GM18907 (cell line): ENCODE measurements around the gene IL1RAPL2.

Source experiments
- ATAC-seq: cut with Tn5 transposase; IDR thresholded peaks from one replicate; pipeline ENCODE4 v1.9.1; 2021; ENCODE audit warnings: mild to moderate bottlenecking, moderate library complexity; ENCODE audit not compliant: unreplicated experiment

Gene IL1RAPL2

DNA sequence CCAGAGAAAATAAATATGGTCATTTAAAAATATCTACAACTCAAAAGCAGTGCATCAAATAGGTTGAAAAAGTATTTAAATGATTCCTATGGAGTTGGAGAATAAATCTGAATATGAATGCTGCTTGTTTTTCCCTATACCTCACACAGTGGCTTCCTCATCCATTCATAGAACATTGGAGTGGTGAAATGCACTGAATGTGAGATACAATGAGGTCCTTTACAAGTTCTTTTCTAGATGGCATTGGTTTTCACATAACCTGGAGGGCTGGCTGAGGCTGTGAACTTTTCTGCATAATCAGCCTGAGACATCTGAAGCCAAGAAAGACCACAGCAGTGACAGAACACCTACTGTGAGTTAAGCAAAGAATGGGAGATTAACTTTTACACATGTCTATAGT is 977.3 kb downstream of the IL1RAPL2 start:
- ATAC-seq, result no peak

DNA sequence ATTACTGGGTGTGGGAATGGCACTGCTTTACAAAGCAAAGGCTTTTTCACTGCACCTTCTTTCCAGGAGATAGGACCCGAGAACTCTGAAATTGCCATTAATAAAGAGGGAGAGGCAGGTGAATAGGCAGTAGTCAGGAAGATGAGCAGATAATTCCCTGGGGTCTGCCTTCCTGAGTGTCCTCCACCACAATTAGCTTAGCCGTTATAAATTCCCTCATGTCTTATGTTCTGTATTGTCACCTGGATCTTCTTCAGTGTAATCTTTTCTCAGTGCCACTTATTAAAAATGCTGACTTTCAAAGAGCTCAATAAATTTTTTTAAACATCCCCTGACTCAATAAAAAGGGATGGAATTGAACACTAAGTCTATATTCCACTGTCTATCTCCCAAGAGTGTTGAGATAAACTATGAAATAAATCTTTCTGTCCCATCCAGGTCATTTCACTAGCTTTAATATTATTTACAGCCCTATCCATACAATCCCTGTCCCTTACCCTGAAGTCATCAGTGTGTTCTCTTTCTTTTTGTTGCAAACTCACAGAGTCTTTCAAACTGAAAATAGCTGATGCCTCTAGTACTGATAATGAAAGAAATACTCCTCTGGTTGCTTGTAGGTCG is 984.2 kb downstream of the IL1RAPL2 start:
- no peak for ATAC-seq

DNA sequence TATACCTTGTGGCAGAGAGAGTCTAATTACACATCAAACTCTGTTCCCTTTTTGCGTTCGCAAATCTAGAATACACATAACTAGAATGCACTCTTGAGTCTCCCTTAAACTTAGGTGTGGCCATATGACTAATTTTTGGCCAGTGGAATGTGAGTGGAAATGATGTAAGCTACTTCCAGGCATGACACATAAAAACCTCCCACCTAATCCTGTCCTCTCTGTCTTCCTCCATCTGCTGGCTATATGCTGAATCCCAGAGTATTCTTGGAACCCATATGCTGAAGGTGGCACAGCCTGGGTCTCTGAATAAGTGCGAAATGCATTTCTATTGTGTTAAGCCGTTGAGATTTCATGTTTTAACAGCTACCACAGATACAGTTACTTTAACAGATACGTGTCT is 986.4 kb downstream of the IL1RAPL2 start:
- ATAC-seq, result no peak

DNA sequence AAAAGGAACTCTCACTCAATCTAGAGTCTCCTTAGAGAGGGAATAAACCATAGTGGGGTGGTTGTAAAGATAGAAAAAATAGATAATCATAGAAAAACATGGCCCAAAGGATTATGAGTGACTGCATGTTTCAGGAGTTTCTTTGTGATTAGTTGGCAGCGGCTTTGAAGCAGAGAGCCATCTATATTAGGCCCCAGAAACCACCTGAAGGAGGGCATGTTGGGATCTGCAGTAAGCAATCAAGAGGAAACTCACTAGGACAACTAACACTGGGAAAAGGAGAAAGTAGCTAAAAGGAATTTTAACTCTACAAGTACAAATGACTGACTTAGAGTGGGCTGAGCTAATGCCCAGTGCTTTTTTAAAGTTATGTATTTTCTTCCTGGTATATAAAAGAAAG is 987.1 kb downstream of the IL1RAPL2 start:
- no peak for ATAC-seq

DNA sequence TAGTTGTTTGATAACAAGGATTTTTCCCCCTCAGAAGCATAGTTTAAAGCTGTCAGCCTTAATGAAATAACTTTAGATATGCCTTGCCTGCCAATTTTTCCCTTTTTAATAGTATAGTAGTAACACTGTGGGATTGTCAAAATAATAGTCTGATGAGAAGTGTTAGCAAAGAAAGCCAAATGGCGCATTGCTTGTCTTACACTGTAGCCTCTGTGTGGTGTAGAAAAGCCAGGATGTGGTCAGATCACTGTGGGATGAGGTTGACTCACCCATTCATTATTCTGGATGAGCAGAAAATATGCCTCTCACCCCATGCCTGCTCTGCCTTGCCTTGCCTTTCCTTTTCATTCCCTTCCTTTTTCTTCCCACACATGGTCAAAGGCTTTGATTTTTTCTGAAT is 998.5 kb downstream of the IL1RAPL2 start:
- no peak for ATAC-seq

DNA sequence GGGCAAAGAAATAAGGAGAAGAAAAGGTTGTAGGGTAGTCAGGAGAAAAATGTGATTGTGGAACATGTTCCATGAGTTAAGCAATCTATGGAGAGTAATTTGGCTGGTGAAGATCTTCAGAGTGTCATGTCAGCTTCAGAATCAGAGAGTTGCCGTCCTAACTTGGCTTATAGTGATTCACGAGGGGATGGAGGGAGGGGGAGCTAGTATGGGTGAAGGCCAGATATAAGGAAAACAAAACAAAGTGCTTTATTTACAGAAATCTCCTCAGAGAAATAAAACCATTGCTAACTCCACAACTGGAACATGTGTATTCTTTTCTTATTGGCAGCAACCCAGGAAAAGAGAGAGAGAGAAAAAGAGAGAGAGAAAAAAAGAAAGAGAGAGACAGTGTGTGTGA is 999.9 kb downstream of the IL1RAPL2 start:
- no peak for ATAC-seq

DNA sequence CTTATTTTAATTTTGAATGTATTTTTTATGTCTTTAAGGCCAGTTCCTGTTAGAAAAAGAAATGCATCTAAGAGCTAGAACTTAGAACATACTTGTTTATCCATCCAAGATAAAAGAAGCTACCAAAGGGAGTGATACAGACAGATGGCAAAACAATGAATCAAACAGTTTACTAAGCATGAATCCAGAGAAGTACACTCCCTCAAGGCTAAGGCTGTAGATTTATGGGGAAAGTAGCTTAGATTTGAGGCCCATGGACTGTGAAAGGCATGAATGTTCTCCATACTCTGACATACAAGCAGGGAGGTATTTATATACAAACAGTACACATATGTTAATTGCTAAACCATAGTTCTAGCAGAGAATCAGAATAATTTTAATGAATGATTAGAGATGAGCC is 1001.1 kb downstream of the IL1RAPL2 start:
- ATAC-seq, result no peak

DNA sequence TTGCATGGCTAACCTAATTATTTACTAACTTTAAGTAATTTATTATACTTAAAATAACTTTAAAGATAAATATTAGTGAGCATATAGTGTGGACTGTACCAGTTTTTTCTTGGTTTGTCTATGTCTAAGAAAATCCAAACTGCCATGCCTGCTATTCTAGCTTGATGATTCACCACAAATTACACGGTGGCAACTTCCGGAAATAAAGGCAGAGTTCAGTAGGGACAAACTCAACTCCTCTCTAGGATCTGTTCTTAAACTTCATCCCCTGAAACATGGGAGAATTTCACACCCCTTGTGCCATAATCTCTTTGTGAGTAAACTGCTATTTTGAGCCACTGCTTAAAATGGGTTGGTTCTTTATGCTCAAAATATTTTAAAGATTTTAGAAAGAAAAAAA is 1042.7 kb downstream of the IL1RAPL2 start:
- no peak for ATAC-seq

DNA sequence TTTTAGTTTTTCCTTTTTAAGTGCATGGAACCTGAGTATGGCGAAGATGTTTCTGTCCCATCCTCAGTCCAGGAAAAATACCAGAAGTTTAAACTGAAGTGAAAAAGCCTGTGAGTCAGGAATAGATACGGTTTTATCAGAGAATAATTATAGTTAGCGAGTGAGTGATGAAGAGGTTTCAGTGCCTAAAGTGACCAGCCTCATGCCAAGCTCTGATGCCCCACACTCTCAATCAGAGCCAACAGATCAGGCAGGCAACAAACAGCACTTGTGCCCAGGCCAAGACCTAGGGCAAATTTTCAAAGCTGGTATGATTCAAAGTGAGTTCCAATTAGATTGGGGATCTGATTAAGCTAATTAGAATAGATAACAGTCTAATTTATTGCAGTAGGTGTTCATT is 1043.5 kb downstream of the IL1RAPL2 start:
- no peak for ATAC-seq

DNA sequence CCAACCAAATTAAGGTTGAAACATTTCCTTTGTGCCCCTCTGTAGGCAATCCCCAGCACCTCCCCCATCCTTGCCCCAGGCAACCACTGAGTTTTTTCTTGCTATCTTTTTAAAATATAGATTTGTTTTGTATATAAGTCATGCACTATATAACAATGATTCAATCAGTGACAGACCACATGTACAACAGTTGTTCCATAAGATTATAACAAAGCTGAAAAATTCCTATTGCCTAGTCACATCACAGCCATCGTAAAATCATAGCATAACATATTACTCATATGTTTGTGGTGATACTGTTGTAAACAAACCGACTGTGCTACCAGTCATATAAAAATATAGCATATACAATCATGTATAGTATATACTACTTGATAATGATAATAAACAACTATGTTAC is 1044.4 kb downstream of the IL1RAPL2 start:
- ATAC-seq, result no peak

DNA sequence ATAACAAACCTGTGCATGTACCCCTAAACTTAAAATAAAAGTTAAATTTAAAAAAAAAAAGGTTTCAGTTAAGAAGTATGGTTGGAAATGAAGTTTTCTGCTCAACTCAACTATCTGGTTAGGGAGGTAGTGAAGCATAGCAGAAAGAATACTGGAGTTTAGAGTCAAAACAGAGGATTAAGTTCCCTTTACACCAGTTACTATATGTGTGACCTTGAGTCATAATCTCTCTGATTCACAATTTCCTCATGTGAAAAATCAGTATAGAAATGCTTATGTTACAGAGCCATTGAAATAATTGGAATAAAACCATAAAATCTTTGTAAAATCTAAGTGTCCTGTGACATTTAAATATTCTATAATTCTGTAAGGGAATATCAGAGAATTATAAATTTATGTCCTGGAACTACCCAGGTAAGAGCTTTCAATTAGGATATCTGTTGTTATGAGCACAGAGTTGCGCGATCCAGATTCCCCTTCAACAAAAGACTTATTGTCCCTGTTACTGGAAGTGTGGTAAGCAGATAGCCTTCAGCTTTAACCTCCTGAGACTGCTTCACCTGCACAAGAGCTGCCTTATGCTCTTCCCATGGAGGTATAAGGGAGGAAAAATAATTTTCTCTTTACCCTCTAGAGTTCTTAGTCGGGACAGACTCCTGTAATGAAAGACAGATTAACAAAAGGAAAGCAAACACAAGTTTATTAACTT is 1052.5 kb downstream of the IL1RAPL2 start:
- ATAC-seq, result no peak

DNA sequence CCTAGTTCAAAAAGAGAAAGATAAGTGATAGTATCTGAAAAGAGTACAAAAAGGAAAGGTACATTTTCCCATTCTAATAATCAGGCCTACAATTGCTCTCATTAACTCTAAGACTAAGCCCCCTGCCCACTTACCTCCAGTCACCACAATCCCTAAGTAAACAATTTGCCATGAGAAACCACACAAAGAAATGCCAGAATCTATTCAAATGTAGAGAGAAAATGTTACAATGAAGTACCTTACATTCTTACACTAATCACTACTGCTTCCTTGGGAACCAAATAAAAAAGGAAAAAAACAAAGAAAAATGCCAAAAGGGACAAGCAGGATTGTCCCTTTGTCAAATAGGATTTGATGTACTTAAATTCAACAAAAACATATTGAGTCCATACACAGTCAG is 1068.2 kb downstream of the IL1RAPL2 start:
- no peak for ATAC-seq

DNA sequence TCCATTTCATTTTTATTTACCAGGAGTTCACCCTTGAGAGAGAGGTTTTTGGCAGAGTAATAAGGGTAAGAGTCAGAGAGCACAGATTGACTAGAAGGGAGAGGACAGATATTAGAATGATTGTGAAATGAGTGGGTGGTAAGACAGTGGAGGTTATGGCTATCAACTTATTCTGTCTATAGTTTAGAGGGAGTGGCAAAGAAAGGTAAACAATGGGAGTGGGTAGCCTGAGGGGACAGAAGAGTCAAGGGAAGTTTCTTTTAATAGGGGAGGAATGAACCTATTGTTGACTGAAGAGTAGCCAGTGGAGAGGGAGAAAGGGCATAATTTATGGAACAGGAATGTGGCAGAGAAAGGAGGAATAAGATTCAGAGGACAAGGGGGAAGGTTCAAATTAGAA is 1069.8 kb downstream of the IL1RAPL2 start:
- ATAC-seq, result no peak

DNA sequence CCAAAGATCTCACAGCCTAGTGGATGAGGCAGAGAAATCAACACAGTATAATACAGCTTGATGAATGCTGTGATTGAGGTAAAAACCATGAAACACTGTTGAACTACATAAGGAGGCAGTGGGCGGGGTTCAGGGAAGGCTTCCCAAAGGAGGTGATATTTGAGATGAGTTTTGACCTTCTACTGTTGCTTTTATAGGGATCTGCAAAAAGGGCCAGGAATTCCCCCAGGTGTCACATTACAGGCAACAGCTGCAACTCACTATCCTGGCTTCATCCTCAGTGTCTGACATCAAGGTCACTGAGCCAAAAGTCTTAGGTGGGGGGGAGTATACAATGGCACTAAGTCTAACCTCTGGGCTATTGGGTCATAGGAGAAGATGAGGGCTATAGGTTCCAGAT is 1070.7 kb downstream of the IL1RAPL2 start:
- no peak for ATAC-seq

DNA sequence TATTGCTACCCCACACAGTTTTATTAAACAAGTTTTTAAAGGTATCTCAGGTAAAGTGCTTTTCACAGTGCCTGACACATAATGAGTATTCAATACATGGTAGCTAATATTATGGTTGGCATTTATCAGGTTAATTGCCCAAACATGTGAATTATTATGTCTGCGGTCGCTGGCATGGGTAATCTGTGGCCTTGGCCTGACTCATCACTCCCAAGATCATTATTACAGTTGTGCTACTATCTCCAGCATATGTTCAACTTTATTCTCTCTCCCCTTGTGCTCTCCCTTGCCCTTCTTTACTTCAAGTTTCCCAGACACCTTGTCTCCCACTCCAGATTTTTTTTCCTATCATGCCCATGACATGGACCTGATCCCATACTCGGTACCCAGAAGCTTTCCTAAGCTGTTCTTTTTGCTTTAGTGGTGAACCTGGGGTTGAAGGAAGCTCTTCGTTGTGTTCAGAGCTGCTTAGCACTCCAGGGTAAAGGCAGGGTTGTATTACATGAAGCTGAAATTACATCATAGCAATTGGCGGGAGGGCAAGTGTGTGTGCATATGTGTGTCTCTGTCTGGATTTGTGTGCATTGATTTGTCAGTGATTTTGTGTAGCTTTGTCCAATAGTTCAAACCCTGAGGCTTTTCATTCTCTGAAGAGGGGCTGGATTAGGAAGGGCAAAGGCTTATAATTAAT is 1079.8 kb downstream of the IL1RAPL2 start:
- ATAC-seq, result no peak

DNA sequence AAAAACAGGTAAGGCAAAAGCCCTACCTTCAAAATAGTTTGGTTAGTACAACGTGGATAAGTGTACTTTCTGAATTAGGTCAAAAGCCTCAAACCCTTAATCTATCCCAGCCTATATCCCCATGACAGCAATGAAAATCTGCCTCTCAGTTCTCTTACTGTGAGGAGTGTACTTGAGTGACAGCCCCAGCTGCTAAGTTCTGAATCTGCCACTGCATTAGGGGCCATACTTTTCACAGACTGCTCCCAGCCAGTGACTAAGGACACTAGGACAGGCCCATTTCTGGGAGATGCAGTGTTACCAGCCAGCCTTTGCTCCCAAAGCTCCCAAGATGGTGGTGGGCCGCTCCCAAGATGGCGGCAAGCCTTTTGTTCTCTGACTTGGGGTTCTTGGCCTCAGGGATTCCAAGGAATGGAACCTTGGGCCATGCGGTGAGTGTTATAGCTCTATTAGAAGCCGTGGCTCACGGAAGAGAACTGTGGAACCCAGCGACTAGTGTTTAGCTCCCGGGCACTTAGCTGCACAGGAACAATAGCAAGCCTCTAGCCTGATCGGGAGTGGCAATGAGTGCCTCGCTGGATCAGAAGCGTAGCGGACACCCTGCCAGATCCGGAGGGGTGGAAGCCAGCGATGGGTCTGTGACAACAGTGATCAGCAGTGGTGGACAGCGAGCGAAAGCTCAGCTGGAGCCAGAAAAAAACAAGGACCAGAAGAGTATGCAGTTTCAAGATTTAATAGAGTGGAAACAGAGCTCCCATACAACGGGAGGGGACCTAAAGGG is 1080.8 kb downstream of the IL1RAPL2 start:
- no peak for ATAC-seq

DNA sequence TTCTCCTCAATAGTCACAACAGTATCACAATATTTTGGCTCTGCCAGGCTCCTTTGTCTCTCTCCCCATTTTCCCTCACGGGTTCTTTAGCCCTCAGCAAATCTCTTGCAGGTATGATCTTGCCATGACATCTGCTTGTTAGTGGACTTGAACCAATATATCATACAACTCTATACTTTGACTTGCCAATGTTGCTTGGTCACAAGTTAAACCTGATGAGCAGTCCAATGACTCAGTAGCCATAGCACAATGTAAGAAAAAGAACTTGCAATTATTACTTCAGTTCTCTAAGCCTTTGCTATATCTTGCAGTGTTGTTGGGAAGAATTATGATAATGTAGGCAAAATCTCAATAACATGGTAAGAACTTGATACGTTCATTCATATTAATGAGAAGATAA is 1081.8 kb downstream of the IL1RAPL2 start:
- ATAC-seq, result no peak

DNA sequence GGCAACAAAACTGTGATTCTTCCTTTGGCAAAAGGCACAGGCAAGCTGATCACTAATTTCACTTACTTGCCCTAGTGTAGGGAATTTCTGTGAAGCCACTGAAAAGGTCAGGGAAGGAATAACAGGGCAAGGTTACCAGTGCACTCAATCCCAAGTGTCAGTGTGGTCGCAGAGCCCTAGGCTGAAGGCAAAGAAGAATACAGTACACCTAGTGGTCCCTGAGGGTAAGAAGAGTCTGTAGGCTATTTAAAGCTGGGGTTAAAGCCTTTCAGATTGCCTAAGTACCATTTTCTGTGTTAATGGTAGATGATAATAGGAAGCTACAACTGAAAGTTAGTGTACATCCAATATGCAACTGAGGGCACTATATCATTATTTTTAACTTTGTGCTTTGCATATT is 1082.7 kb downstream of the IL1RAPL2 start:
- ATAC-seq, result no peak

DNA sequence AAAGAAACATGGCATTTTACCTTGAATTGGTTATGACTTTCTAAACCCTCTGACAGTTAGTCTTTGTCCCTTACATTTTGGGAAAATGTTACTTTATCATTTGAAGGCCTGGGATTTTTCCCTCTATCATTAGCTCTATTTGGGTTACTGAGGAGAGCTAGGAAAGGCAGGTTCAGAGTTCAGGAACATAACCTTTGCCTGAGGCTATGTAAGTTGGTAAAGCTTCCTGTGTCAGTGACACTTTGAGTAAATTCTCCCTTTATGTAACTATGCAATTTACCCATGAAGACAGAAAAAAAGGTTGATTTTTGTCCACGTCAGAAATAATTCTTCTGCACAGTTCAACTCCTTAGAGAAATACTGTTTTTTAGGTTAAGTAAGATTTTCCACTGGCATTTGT is 1084.6 kb downstream of the IL1RAPL2 start:
- no peak for ATAC-seq

DNA sequence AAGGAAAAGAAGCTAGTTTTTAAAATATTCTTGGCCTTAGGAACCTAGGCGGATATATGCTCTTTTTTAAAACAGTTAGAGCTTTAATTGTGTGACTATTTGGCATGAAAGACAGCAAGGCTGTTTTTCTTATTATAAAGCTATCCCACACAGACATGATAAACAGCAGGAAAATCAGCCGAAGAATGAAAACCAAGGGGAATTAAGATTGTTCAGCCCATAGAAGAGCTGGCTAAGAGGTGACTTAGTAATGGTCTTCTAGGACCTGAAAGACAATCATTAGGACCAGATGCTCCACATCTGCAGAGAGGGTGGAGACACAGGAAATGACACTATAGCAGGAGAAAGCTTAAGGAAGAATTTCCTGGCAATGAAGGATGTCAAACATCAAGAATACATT is 1085.0 kb downstream of the IL1RAPL2 start:
- ATAC-seq, result no peak

DNA sequence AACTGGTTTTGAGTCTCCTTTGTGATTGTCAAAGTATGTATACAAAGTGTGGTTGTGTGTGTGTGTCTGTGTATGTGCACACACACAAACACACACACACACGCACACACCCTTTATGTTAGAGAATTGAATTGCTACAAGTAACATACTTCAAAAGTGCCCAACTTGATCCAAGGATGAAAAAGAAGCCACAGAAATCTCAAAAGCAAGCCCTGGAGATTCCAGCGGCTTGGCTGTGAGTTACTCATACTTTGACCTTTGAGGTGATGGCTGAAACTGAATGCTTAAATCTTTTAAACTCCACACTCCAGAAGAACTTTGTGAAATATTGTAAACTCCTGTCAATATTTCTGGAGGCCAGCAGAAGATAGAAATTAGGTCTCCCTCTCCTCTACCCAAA is 1087.9 kb downstream of the IL1RAPL2 start:
- no peak for ATAC-seq

DNA sequence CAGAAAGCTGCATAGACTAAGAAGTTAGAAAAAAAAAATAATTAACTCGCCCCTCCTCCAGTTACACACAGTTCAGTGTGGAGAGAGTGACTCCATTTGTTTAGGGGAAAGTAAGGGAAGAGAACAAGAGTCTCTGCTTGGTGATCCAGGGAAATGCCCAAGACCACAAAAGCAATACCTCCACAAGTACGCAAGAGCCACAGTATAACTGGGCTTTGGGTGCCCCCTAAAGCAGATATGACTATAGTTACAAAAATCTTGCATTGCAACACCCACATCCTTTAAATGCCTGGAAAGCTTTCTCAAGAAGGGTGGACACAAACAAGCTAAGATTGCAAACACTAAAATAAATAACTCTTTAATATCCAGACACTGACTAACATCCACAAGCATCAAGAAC is 1092.1 kb downstream of the IL1RAPL2 start:
- no peak for ATAC-seq
